ENCODE measurements around the gene MYH9. TPM values are rescaled to one million over a fixed set of nuclear protein-coding genes. Genes with fewer than 3 reads are reported as not detected.
A peak's percentile ranks its signal among the peaks of the same experiment; 100 is the strongest.
"Not testable (repeated sequence)": the region's sequence is repeated elsewhere in the genome, so short reads cannot be mapped to it uniquely, and the experiment has no call there.

The MYH9 gene
- total RNA-seq, 1 experiment from 2014 or later: 151 TPM

GRCh38 chr22:36257948-36258670 lies 129.7 kb downstream of the MYH9 start:
- H3K9me3 ChIP-seq (replicated peaks): no peaks in the 10 kb centered on the region
- no peaks in the 10 kb centered on the region for H3K27me3 ChIP-seq
- H3K4me1 ChIP-seq: peaks cover 6% of the 10 kb centered on the region
- H3K27ac ChIP-seq: no peak overlapping the region
- no peak for DNase-seq
- H3K4me3 ChIP-seq: no peak overlapping the region
- no peaks in the 10 kb centered on the region for H3K36me3 ChIP-seq

- no peak for DNase-seq
- Histone ChIP-seq H3K4me3 (no peak overlapping the region), H3K9me3 (replicated peaks) (no peaks in the 10 kb centered on the region)
Measured at GRCh38 chr22:36257308-36257707, 130.5 kb downstream of the MYH9 start.

DNA sequence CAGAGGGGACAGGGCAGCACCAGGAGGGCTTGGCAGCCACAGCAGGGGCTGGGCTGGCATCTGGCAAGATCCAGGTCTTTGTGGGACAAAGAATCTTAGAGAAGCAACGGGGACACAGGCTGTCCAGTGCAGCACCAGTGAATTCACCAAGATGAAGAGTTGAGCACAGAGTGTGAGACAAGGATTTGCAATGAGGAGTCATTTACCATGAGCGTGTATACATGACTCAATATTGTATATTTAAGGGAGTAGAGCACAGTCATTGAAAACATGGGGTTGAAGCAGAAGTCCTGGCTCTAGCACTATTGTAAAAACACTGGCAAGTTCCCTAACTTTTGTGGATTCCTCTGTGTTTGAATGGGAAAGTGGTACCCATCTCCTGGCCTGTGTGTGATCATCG lies 131.3 kb downstream of the MYH9 start:
- no peaks in the 10 kb centered on the region for H3K36me3 ChIP-seq
- H3K27ac ChIP-seq: no peak overlapping the region
- H3K4me3 ChIP-seq: no peak overlapping the region
- H3K4me1 ChIP-seq: peaks cover 6% of the 10 kb centered on the region
- no peaks in the 10 kb centered on the region for H3K27me3 ChIP-seq
- no peaks in the 10 kb centered on the region for H3K9me3 ChIP-seq (replicated peaks)
- no peak for DNase-seq

More at GRCh38 chr22:36257308-36257707, 130.5 kb downstream of the MYH9 start:
- Histone ChIP-seq H3K4me1 (peaks cover 6% of the 10 kb centered on the region), H3K27ac (no peak overlapping the region), H3K27me3 (no peaks in the 10 kb centered on the region), H3K36me3 (no peaks in the 10 kb centered on the region)

DNA sequence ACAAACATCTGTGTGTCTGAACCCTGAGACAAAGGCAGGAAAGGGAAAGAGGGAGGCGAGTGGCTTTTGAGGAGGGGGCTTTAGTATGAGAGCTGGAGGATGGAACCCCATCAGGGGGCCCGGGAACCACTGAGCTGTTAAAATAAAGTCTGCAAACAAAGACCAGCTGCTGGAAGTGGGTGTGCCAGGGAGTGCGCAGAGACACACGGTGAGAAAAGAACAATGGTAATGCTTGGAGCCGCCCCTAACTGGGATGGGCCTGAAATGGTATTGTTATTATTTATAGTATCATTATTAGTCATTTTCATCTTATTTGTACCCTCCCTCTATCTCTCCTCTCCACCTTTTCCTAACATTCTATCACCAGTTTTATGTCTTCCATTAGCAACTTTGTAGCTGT lies 132.2 kb downstream of the MYH9 start:
- not testable (repeated sequence) for H3K4me1 ChIP-seq; H3K27me3 ChIP-seq; H3K36me3 ChIP-seq; H3K27ac ChIP-seq; H3K9me3 ChIP-seq (replicated peaks); DNase-seq; H3K4me3 ChIP-seq

DNA sequence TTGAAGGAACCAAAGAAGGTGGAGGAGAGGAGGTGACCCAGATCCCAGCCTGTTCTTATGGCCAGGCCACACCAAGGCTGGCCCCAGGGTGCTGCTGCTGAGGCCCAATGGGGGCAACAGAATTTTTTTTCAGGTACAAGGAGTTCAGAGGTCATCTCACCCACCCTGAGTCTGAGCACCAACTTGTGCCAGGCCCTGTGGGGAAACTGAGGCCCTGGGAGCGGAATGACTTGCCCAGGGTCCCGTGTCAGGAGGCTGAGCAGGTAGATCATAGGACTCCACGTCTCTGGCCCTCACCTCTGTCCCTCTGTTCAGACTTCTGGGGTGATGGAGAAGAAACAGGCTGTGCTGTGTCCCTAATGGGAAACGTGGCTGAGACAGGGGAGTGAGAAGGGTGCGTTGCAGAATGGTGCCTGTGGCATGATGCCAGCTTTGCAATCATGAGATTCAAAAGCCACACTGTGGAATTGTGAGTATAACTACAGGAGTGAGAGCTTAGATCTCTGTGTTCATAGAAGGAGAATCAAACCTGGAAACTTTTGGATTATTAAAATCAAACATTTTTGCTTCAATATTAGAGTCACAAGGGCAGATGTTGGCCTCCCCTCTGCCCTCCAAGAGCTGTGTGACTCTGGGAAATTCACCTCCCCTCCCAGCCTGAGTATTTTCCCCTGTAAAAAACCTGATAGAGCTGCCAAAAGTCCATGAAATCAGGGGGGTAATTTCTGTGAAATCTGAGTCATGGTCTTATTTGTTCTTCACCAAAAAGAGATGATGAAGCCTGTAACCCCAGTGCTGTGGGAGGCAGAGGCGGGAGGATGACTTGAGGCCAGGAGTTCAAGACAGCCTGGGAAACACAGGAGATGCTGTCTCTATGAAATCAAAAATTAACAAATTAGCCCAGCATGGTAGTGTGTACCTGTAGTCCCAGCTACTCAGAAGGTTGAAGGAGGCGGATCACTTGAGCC lies 134.0 kb downstream of the MYH9 start:
- DNase-seq: no peak
- no peaks in the 10 kb centered on the region for H3K36me3 ChIP-seq
- no peaks in the 10 kb centered on the region for H3K9me3 ChIP-seq (replicated peaks)
- H3K27ac ChIP-seq: no peak overlapping the region
- H3K27me3 ChIP-seq: no peaks in the 10 kb centered on the region
- no peak overlapping the region for H3K4me3 ChIP-seq
- peaks cover 2% of the 10 kb centered on the region for H3K4me1 ChIP-seq

DNA sequence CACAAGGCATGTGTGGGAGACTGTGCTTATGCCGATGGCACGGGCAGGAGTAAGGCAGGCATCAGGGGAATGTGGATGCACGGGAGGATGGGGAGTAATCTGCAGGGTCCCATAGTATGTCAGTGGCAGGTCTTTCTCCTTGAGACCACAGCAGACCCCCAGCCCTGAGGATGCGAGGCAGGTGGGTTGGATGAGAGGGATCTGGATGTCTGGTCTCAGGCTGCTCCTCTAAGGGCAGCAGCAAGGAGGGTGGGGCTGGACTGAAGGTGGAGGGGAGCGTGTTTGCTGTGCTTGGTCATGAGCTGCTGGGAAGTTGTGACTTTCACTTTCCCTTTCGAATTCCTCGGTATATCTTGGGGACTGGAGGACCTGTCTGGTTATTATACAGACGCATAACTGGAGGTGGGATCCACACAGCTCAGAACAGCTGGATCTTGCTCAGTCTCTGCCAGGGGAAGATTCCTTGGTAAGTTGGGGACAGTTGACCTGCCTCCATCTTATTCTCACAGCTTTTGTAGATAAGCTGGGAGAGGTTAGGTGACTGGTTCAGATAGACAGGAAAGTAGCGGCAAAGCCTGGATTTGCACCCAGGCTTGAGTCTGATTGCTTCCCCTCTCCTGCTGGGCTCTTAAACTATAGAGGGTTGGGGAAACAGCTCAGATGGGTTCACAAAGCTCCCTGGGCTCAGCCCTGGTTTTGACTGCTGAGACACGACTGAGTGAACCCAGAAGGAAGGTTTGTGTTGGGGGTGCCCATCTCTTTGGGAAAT lies 134.8 kb downstream of the MYH9 start, which contains the start of gene APOL1:
Gene APOL1 (plus strand): TSS at position 380 of the 769 bp plus-strand sequence. CDS start 1,823 bp downstream, outside the sequence.
- no peak for DNase-seq
- Histone ChIP-seq H3K4me1 (no peaks in the 10 kb centered on the region), H3K4me3 (no peak within 1 kb of the TSS), H3K27ac (no peak within 1 kb of the TSS), H3K36me3 (no peaks in the 10 kb centered on the region), H3K9me3 (replicated peaks) (no peaks in the 10 kb centered on the region), H3K27me3 (no peaks in the 10 kb centered on the region)

- not testable (repeated sequence) for H3K27me3 ChIP-seq; DNase-seq; H3K4me3 ChIP-seq; H3K36me3 ChIP-seq; H3K9me3 ChIP-seq (replicated peaks); H3K27ac ChIP-seq; H3K4me1 ChIP-seq
Measured at GRCh38 chr22:36251979-36252608, 135.7 kb downstream of the MYH9 start.

DNA sequence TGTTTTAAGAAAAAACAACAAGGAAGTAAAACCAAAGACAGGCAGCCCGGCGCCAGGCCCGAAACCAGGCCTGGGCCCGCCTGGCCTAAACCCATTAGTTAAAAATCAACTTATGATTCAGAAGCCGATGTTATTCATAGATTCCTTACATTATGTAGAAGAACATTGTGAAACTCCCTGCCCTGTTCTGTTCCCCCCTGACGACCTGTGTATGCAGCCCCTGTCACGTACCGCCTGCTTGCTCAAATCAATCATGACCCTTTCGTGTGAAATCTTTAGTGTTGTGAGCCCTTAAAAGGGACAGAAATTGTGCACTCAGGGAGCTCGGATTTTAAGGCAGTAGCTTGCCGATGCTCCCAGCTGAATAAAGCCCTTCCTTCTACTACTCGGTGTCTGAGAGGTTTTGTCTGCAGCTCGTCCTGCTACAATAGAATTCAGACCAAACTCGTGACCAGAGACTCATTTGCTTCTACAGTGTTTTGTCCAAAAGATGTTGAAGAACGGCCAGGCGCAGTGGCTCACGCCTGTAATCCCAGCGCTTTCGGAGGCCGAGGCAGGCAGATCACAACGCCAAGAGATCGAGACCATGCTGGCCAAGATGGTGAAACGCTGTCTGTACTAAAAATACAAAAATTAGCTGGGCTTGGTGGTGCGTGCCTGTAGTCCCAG lies 137.3 kb downstream of the MYH9 start:
- not testable (repeated sequence) for H3K4me1 ChIP-seq; DNase-seq; H3K27ac ChIP-seq; H3K9me3 ChIP-seq (replicated peaks); H3K27me3 ChIP-seq; H3K36me3 ChIP-seq; H3K4me3 ChIP-seq

DNA sequence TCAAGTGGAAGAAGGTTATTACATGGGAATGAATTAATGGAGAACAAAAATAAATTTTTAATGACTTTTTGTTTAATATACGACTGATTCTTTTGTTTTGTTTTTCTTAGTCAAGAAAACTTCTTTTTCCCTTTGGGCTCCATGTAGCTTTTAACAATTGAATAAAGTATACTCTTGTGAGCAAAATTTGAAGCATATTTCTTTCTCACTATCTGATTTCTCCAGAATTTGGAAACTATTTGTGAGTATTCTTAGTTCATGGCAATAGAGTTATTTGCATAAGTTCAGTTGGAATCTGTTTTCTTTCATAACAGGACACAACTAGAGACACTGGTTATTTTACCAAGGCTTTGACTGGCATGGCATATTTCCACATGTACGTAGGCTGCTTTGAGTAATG lies 138.6 kb downstream of the MYH9 start:
- DNase-seq: no peak
- Histone ChIP-seq H3K27me3 (no peaks in the 10 kb centered on the region), H3K36me3 (no peaks in the 10 kb centered on the region), H3K27ac (no peak overlapping the region), H3K4me3 (no peak overlapping the region), H3K9me3 (replicated peaks) (no peaks in the 10 kb centered on the region), H3K4me1 (peaks cover 9% of the 10 kb centered on the region)

GRCh38 chr22:36247955-36248354 lies 139.8 kb downstream of the MYH9 start:
- no peak overlapping the region for H3K4me3 ChIP-seq
- H3K4me1 ChIP-seq: peaks cover 9% of the 10 kb centered on the region
- DNase-seq: no peak
- no peaks in the 10 kb centered on the region for H3K27me3 ChIP-seq
- H3K36me3 ChIP-seq: no peaks in the 10 kb centered on the region
- no peaks in the 10 kb centered on the region for H3K9me3 ChIP-seq (replicated peaks)
- H3K27ac ChIP-seq: no peak overlapping the region

GRCh38 chr22:36246718-36247117 lies 141.0 kb downstream of the MYH9 start:
- Histone ChIP-seq H3K27ac (no peak overlapping the region), H3K36me3 (no peaks in the 10 kb centered on the region), H3K4me1 (peaks cover 9% of the 10 kb centered on the region), H3K27me3 (no peaks in the 10 kb centered on the region), H3K9me3 (replicated peaks) (no peaks in the 10 kb centered on the region), H3K4me3 (no peak overlapping the region)
- no peak for DNase-seq

- Histone ChIP-seq H3K4me1 (peaks cover 9% of the 10 kb centered on the region), H3K27me3 (no peaks in the 10 kb centered on the region), H3K9me3 (replicated peaks) (no peaks in the 10 kb centered on the region), H3K27ac (no peak overlapping the region), H3K4me3 (no peak overlapping the region), H3K36me3 (no peaks in the 10 kb centered on the region)
- no peak for DNase-seq
Measured at GRCh38 chr22:36245805-36246356, 141.9 kb downstream of the MYH9 start.

DNA sequence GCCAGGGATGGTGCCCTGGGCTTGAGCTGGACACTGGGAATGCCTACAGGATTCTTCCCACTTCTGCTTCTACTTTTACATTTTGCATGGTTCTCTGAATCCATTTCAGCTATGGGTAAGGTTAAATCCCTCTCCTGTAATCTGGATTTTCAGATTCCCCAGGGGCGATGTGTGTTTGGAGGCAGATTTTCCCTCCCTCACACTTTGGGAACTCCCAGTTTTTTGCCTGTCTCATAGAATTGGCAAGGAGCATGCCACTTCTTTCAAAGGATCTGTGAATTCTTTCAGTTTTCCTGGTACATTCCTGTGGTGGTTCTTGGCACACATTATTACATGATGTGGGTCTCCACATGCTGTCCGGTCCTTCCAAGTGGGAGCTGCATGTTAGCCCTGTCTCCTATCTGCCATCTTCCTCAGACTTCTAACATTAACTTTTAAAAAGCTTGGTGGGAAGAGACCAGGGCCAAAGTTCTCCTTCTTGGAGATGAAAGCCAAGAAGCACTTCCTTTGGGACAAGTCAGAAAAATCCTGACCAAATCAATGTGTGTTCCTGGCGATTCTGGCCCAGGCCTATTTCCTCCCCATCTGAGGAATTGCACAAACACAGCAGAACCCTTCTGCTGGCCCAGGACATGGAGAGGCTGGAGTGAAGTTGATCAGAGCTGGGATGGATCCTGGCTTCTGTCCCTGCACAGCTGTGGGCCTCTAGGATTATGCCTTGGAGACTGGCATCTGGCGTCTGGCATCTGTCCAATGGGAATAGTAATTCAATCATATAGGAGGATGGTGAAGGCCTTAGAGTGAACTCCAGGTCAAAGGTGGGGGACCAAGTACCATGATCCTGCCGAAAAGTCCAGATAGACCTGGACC lies 143.0 kb downstream of the MYH9 start:
- no peak overlapping the region for H3K27ac ChIP-seq
- H3K36me3 ChIP-seq: no peaks in the 10 kb centered on the region
- H3K27me3 ChIP-seq: no peaks in the 10 kb centered on the region
- peak in 1 of 2 experiments; percentile 38 for DNase-seq
- peaks cover 9% of the 10 kb centered on the region for H3K4me1 ChIP-seq
- H3K9me3 ChIP-seq (replicated peaks): no peaks in the 10 kb centered on the region
- no peak overlapping the region for H3K4me3 ChIP-seq
